ENCODE results near the gene ACAN.

GRCh38 chr15:88814393-88814792, 11.2 kb downstream of the ACAN start:
- TF ChIP-seq CTCF (conservative IDR thresholded peaks at IDR 0.05; ENCODE audit: low read depth, low read length) = no peak
- TF ChIP-seq EZH2 (IDR thresholded peaks at IDR 0.05; ENCODE audit: borderline replicate concordance, low read depth, low read length, poor library complexity, severe bottlenecking) = no peak
